GM19468 (cell line): ENCODE data around the gene IQSEC1.

Experiments
- ATAC-seq: cut with Tn5 transposase; IDR thresholded peaks from one replicate; pipeline ENCODE4 v1.9.1; 2021; ENCODE audit warnings: mild to moderate bottlenecking, moderate library complexity, moderate number of reproducible peaks; ENCODE audit not compliant: unreplicated experiment; ENCODE audit errors: extremely low read depth

The IQSEC1 gene

GRCh38 chr3:12946649-12947316, 126.4 kb downstream of the IQSEC1 start:
- ATAC-seq, result no peak

- no peak for ATAC-seq
Measured at GRCh38 chr3:12946251-12946648, 127.0 kb downstream of the IQSEC1 start.

- no peak for ATAC-seq
Measured at GRCh38 chr3:12944849-12945248, 128.4 kb downstream of the IQSEC1 start.

GRCh38 chr3:12944413-12944812, 128.8 kb downstream of the IQSEC1 start:
- no peak for ATAC-seq

- no peak for ATAC-seq
Measured at GRCh38 chr3:12943124-12944021, 129.9 kb downstream of the IQSEC1 start.

- no peak for ATAC-seq
Measured at GRCh38 chr3:12941495-12942023, 131.7 kb downstream of the IQSEC1 start.

GRCh38 chr3:12940854-12941253, 132.4 kb downstream of the IQSEC1 start:
- no peak for ATAC-seq

GRCh38 chr3:12939137-12939536, 134.1 kb downstream of the IQSEC1 start:
- ATAC-seq, result no peak

- no peak for ATAC-seq
Measured at GRCh38 chr3:12938258-12938711, 134.9 kb downstream of the IQSEC1 start.

- ATAC-seq, result no peak
Measured at GRCh38 chr3:12935861-12936830, 137.1 kb downstream of the IQSEC1 start.

- ATAC-seq, result no peak
Measured at GRCh38 chr3:12935023-12935860, 138.0 kb downstream of the IQSEC1 start.

GRCh38 chr3:12934431-12934830, 138.8 kb downstream of the IQSEC1 start:
- no peak for ATAC-seq

GRCh38 chr3:12933901-12934300, 139.3 kb downstream of the IQSEC1 start:
- no peak for ATAC-seq

GRCh38 chr3:12932754-12933153, 140.5 kb downstream of the IQSEC1 start:
- ATAC-seq, result no peak

- no peak for ATAC-seq
Measured at GRCh38 chr3:12932347-12932746, 140.9 kb downstream of the IQSEC1 start.

- no peak for ATAC-seq
Measured at GRCh38 chr3:12931273-12931905, 141.8 kb downstream of the IQSEC1 start.

GRCh38 chr3:12929801-12930200, 143.4 kb downstream of the IQSEC1 start:
- ATAC-seq, result no peak

GRCh38 chr3:12926660-12927059, 146.6 kb downstream of the IQSEC1 start:
- ATAC-seq, result no peak

- no peak for ATAC-seq
Measured at GRCh38 chr3:12925648-12926047, 147.6 kb downstream of the IQSEC1 start.
